HG03558 (cell line): ENCODE measurements around the gene KLHDC4.
"Not testable (repeated sequence)": the region's sequence is repeated elsewhere in the genome, so short reads cannot be mapped to it uniquely, and the experiment has no call there.

Experiments
- ATAC-seq: cut with Tn5 transposase; IDR thresholded peaks from one replicate; pipeline ENCODE4 v1.9.1; 2021; ENCODE audit warnings: moderate number of reproducible peaks; ENCODE audit not compliant: unreplicated experiment; ENCODE audit errors: extremely low read depth

KLHDC4 gene

DNA sequence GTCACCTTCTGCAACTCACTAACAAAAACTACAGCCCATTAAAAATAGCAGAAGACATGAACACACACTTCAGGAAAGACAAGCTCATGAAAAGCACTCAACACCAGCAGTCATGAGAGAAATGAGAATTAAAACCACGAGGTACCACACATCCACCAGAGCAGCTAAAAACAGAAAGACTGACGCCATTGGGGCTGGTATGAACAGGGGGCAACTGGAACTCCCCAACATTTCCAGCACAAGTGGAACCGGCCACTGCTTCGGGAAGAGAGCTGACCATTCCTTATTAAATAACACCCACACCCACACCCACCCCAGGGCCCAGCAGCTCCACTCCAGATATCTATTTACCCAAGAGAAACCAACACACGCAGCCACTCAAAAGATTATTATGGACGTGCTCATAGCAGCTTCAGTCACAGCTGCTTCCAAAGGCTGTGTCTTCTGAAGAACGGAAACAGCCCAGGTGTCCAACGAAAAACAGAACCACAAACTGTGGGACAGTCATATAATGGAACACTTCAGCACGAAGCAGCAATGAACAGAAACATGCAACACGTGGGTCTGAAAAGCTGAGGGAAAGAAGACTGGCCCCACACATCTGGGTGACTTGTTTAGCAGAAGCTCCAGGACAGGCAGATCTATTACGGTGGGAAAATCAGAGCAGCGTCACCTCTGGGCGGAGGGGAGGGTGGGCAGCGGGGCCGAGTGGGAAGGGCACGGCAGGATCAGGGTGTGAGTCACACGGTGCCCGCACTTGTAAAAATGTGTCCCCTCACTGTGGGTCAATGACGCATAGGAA lies 41.1 kb downstream of the KLHDC4 start:
- ATAC-seq: no peak

DNA sequence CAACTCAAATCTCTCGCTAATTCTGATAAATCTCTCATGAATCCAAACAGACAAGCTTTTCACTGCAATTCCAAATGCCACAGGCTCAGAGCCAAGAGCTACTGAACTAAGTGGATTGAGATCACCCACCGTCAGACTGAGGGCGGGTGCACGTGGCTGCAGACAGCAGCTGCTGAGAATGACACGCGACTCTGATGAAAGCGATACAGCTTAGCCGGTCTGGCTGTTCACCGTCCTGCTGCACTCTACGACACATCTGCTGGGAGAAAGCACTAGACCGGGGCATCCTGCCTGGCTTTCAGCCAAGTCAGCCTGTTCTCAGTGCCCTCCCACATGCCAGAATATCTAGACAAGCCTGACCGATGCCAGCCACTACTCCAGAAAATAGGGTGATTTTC lies 42.6 kb downstream of the KLHDC4 start:
- no peak for ATAC-seq

DNA sequence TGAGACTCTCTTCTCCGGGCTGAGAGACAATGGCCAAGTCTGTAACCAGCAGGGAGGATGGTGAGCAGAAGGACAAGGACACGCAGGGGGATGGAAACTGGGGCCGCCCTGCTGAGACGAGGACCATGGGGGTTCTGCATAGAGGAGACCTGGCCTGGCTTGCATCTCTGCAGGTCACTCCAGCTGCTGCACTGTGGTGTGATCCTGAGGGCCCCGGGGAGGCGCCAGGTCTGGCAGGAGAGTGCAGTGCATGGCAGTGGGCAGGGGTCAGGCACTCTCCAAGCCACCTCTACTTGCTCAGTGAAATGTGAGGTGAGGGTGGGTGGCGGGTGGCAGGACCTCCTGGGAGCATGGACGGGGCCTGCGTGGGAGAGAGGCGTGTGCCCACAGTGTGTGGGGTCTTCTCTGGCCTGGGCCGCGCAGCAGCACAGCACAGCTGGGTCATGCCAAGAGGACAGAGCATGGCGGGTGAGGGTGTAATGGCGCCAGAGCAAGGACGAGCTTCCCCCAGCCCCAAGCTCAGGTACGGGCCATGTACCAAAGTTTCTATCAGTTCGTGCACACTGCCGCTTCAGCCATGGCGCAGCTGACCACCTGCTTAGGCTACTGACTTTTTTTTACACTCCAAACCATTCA lies 43.1 kb downstream of the KLHDC4 start:
- ATAC-seq: no peak

DNA sequence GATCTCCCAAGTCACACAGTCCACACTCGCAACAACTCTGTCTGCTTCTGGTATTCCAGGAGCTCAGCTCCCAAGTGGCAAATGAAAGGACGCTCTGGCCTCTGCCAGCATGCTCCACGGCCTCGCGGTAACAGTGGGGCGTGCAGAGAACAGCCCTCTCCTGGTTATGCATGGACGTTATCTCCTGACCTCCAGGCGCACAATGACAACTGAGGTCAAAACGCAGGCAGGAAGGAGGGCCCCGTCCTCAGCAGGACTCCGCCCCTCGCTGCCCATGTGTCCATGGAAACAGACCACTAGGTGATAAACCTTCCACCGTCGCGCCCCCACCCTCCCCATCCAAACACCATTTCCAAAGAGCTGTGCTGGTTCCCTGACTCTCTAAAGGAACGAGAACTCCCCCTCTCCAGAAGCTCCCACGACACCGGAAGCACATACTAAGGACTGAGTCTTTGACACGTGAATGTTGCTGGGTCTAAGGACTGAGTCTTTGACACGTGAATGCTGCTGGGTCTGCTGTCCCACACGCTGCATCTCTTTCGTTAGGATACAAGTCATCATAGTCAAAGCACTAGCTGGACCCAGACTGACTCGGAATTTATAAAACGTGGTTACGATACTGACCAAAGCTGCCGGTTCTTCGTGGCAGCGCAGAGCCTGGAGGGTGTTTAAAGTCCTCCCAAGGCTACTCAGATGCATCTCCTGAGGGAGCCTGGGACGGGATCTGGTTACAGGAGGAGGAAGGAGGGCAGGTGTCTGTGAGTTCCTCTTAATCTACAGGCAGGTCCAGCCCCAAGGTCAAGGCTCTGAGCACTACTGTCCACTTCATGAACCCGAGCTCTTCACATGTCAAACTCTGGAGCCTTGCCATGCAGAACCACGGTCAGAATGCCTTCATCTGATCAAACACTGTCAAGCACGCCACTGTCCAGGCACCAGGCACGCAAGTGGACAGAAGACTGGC lies 43.9 kb downstream of the KLHDC4 start:
- no peak for ATAC-seq

DNA sequence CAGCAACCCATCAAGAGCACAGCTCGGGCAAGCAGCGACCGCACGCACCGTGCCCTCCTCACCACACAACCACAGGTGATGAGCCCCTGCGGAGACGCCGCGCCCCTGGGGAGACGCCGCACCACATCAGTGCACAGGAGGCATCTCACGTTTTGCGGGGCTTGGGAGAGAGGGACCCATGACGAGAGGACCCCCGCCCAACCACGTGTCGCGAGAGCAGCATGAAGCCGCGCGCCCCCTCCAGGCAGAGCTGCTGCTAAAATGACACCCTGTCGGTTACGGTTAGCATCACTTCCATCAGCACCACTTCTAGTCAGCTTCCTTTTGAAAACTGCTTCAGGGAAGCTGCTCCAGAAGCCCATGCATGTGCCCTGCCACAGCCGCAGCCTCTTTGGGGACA lies 45.3 kb downstream of the KLHDC4 start:
- no peak for ATAC-seq

DNA sequence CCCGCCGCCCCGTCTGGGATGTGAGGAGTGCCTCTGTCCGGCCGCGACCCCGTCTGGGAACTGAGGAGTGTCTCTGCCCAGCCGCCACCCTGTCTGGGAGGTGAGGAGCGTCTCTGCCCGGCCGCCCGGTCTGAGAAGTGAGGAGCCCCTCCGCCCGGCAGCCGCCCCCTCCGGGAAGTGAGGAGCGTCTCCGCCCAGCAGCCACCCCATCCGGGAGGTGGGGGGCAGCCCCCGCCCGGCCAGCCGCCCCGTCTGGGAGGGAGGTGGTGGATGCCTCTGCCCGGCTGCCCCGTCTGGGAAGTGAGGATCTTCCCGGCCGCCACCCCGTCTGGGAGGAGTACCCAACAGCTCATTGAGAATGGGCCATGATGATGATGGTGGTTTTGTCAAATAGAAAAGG lies 47.0 kb downstream of the KLHDC4 start:
- not testable (repeated sequence) for ATAC-seq

DNA sequence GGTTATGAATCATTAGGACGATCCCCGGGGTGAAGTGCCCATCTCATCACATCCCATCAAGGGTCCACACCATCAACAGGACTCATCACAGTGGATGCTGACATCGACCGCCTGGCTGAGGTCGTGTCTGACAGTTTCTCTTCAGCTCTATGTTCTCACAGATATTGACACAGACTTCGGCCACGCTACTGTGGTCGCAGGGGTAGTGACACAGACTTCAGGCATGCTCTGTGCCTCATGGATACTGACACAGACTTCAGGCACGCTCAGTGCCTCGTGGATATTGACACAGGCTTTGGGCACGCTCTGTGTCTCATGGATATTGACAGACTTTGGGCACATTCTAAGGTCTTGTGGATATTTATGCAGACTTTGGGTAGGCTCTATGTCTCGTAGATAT lies 50.1 kb downstream of the KLHDC4 start:
- ATAC-seq: no peak

DNA sequence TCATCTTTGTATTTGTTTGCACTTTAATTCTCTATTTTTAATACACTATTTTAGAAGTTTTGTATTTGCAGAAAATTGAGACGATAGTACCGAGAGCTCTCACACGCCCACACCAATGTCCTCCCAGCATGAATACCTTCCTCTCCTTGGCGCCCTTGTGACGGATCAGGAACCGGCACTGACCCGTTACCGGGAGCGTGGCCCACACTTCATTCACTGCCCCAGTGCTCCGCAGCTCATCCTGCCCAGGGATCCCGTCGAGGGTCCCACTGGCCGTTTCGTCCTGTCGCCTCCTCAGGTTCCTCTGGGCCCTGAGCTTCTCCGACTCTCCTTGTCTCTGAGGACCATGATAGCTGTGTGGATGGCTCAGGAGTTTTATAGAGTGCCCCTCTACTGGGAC lies 50.6 kb downstream of the KLHDC4 start:
- no peak for ATAC-seq

DNA sequence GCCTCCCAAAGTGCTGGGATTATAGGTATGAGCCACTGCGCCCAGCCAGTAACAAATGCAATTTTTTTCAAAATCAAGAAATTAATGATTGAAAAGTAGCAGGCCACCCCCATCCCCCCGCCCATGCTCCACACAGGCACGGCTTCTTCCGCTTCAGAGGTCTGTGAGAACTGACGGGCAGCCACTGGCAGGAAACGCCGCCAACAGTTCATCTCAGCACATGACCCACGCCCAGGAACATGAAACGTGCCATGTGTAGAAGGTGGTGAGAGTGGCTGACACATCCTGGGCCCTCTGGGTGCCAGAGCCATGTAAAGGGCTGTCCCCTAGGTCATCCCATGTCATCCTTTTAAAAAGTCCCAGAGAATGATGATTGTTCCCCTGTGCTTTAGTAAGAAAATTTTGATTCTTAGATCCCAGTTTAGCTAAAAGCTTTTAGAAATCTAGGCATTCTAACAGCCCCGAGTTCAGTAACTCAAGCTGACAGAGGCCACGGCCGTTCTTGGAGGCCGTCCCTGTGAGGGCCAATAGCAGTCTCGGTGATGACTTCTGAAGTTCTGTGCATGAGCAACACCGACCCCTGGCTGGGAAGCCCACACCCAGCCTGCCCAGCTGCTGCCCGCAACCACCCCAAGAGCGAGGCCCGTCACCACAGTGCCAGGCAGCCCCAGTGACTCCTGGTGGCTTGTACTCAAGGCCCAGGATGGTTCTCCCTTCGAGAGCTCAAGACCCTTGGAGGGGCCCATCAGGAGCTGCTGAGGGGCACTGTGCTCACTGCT lies 52.1 kb downstream of the KLHDC4 start:
- ATAC-seq: no peak

DNA sequence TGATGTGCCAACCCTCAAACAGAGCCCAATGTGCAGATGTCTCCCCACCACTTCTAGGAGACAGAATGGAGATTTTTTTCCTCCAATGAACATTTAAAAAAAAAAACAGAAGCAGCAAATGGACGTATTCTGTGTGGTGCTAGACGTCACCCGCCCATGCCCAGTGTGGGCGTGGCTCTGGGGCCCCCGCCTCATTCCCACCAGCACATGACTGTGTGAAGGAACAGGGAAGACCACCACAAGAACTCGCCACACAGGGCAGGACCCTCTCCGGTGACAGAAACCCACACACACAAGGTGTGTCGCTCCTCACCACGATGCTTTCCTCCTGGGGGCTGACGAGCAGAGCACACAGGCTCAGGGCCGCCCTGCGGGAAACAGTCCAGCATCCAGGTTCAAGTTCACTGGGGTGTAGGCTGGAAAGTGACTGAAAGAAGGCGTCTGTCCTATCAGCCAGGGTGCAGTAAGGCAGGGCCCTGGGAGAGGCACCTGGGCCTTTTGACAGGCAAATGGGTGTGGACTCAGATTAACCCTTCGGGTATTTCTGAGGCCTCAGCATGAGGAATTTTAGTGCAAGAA lies 53.5 kb downstream of the KLHDC4 start:
- no peak for ATAC-seq

DNA sequence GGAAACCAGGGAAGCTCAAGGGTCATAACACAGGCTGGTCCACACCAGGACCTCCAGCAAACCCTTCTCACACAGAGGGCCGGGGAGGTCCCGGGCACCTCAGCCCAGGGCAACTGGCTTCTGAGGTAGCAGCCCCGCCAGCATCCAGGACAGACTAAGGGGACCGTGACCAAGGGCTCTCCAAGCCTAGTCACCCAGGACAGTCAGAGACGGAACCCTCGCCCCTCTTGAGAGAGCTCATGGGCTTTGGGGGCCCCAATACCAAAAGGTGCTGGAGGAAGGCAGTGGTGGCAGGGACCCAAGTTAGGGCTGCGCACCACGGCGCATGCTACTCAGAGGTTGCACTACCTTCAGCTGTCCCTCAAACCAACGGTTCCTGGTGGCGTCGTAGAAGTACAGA lies 54.9 kb downstream of the KLHDC4 start:
- no peak for ATAC-seq

DNA sequence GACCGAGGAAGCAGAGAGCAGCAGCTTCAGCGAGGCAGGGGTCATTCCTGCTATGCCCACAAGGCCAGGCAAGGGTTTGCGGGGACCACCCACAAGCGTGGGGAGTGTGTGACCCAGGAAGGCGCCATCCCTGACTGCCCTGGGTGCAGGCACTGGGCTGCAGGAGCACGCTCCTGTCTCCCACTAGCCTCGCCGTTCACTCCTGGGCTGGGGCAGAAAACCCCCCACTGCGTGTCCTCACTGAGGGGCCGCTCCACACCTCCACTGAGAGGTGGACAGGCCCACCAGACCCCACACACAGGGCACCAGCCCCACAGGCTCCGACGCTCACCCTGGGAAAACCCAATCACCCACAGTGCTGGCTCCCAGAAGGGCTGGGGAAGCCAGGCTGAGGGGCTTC lies 56.1 kb downstream of the KLHDC4 start:
- ATAC-seq: no peak

DNA sequence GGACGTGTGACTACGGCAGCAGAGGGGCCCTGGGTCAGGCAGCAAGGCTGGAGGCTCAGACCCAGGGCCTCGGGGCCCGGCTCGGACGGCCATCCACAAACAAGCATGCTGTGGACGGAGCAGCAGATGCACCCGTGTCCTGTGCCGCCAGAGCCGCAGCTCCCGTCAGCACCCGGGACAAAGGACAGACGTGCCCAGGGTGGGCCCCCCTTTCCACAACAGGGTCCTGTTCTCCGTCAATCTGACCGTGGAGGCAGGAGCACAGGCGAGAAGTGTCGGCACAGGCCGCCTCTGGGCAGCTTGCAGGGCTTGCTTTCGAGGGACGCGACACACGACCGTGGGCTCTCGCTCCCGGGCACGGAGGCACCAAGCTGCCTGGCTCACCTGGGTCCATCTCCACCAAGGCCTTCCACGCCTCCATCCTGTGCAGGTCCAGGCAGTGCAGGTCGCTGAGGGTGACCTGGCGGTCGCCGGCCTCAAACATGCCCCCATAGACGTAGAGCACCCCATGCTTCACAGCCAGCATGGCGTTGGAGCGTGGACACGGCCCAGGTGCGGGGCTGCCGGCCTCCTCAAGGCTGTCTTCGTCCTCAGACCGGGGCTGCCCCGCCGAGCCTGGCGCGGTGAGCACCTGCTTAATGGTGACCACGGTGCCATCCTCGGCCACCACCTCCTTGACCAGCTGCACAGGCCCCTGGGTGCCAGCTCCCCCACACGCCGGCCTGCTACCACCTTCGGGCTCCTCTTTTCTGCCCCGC lies 56.7 kb downstream of the KLHDC4 start:
- no peak for ATAC-seq

DNA sequence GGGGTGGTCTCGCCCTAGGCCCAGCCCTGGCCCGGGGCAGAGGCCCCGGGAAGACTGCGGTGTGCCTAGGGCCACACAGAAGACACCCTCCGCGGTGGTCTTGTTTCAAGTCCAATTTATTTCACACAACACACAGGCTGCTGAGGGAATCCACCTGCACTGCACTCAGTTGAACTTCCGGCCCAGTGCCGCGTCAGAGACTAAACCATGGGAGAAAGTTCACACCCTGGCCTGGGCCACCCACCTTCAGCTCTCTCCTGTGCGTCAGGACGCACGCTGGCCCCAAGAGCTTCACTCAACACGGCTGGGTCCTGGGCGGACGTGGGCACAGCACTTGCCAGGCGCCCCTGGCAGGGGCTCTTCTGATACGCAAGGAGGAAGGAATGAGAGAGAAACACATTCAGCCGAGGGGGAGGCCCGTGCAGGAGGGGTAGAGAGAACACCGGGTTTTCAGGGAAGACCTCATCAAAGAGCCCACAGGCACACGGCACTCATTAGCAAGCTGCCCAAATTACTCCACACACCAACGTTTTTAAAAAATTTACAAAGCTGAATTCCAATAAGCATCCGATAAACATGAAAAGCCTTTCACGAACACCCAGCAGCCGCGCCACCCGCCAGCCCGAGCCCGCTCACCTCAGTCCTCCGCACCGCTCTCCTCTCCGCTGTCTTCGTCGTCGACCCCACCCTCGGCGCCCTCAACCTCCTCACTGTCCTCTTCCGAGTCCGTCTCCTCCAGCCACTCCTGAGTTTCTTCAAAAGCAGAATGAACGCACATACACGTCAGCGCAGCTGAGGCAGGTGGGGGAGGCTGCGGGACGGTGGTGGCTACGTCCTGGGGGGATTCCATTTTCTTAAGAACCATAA lies 57.8 kb downstream of the KLHDC4 start:
- ATAC-seq: no peak

DNA sequence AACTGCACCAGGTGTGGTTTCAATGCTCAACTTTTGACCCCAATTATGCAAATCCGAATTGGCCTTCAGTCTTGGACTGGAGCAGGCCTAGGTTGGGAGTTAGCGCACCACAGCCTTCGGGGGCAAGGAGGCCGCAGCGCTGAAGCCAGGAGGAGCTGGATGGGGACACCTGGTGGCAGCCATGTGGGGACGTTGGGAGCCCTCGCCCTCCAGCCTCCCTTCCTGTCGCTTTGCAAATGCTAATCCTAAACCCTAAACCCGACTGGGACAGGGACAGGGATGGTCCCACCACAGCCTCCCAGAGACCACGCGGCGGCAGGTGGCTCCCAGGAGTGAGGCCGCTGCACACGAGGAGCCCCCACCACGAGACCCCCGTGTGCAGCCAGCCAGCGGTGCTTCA lies 58.7 kb downstream of the KLHDC4 start:
- no peak for ATAC-seq

DNA sequence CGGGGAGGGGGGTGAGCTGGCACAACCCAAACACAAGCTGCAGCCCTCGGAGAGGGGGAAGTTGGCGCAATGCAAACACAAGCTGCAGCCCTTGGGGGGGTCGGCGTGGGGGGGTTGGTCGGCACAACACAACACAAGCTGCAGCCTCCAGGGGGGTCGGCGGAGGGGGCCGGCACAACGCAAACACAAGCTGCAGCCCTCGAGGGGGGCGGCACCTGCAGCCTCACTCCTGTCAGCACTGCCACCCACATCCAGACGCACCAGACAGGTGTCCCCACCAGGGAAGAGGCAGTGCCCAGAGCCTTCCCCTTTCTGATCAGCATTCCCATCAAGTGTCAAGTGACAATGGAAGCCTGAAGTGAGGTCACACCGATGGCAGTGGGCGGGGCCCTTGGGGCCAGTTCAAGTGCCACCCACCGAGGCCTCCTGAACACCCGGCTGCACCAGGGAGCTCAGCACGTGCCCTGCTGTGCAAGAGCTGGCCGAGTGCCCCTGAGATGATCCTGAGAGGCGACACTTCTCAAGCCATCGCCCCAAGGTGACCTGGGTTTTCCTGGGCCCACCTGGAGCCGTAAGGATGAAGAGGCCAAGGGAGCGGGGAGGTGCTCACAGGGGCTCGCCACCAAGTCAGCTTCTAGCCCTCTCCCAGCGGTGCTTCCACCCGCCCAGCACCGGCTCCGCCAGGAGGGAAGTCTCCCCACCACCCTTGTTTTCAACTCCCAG lies 59.3 kb downstream of the KLHDC4 start:
- ATAC-seq: no peak

DNA sequence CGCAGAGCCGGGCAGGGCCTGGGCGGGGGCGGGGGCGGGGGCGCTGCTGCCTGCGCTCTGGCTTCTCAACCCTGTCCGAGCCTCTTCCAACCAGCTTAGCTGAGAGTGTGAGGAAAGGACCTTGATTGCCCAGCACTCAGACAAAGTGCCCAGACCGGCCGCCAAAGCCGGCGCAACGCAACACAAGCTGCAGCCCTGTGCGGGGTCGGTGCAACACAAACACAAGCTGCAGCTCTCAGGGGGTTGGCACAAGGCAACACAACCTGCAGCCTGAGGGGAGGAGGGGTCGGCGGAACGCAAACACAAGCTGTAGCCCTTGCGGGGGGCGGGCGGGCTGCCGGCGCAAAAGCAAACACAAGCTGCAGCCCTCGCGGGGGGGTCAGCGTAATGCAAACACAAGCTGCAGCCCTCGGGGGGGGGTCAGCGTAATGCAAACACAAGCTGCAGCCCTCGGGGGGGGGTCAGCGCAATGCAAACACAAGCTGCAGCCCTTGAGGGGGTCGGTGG lies 60.0 kb downstream of the KLHDC4 start:
- no peak for ATAC-seq
